K562 (cell line): ENCODE data around the gene ARHGEF10L. TPM values are rescaled to one million over a fixed set of nuclear protein-coding genes. Genes with fewer than 3 reads are reported as not detected.

Source experiments
- ATAC-seq: fragments of 200-7000 bp; cut with Tn5 transposase; 3 replicates; pipeline ENCODE4 v1.9.1; 2020; ENCODE audit warnings: moderate library complexity
- BruUV-seq: library from RNA; stranded (reverse); fragments of 400-500 nt; replicated peaks from 2 replicates; lab custom pipeline; 2021; lab: Mats Ljungman, UMichigan
- CTCF ChIA-PET: fragments of 300-600 bp; formaldehyde crosslinking; extraction: SDS; loops from one replicate; lab custom pipeline; 2021; ENCODE audit warnings: low intra/inter-chr PET ratio; lab: Yijun Ruan, JAX
- POLR2A ChIA-PET: fragments of 300-600, 350-650 bp; sonication (Branson Sonifier 250); formaldehyde crosslinking; extraction: SDS; loops from one replicate; lab custom pipeline; 2021; ENCODE audit warnings: antibody characterized with exemption, inconsistent platforms; lab: Yijun Ruan, JAX
- DNase-seq, 4 experiments: peaks; one replicate each; pipeline versions ENCODE4 v3.0.0 to v3.0.0-alpha.2; 2011 to 2018; ENCODE audit warnings: low spot score in 3 of 4, mixed read lengths in 3 of 4; ENCODE audit errors: extremely low read depth in 1 of 4
- FAIRE-seq: peaks from 2 replicates; lab custom pipeline; 2011; peaks lifted over from hg19 to GRCh38; lab: Jason Lieb, UNC
- H2AFZ ChIP-seq: 2 replicates; pipeline ENCODE4 v1.6.0; 2011; ENCODE audit warnings: low read depth, low read length, control low read depth, inconsistent platforms
- H3K27ac ChIP-seq: fragments of 200-600 bp; 3 replicates; pipeline ENCODE4 v1.8.0; 2011; ENCODE audit warnings: low read depth, mild to moderate bottlenecking, control low read depth, inconsistent platforms, low read length, moderate library complexity, mixed read lengths; ENCODE audit errors: extremely low read depth
- H3K27me3 ChIP-seq, 2 experiments: fragments of 300-600 bp in 1 of 2; 2 replicates in 1 of 2; 3 replicates in 1 of 2; pipeline versions ENCODE4 v1.6.0 to v1.8.0; 2011; ENCODE audit warnings: inconsistent platforms in 2 of 2, low read length in 2 of 2, mild to moderate bottlenecking in 1 of 2, mixed read lengths in 1 of 2, moderate library complexity in 1 of 2; ENCODE audit not compliant: control insufficient read depth in 2 of 2, insufficient read depth in 2 of 2
- H3K36me3 ChIP-seq: fragments of 300-600 bp; 3 replicates; pipeline ENCODE4 v1.8.0; 2011; ENCODE audit warnings: mild to moderate bottlenecking, low read length, inconsistent platforms; ENCODE audit not compliant: control insufficient read depth, insufficient read depth
- H3K4me1 ChIP-seq, 2 experiments: fragments of 200-600 bp in 1 of 2; replicated peaks in 1 of 2; 2 replicates in 1 of 2; 3 replicates in 1 of 2; pipeline versions ENCODE4 v1.5.1 to v1.8.0; 2011; ENCODE audit warnings: inconsistent platforms in 2 of 2, low read length in 2 of 2, mild to moderate bottlenecking in 1 of 2, mixed read lengths in 1 of 2, moderate library complexity in 1 of 2; ENCODE audit not compliant: control insufficient read depth in 2 of 2, insufficient read depth in 2 of 2
- H3K4me2 ChIP-seq: 2 replicates; pipeline ENCODE4 v1.6.1; 2011; ENCODE audit warnings: low read length, control low read depth, inconsistent platforms, mixed read lengths; ENCODE audit not compliant: insufficient read depth
- H3K4me3 ChIP-seq: fragments of 200-600 bp; sonication (generic), shearing (Covaris generic); 2 replicates; pipeline ENCODE4 v1.5.1; 2016; ENCODE audit warnings: control low read depth, inconsistent platforms
- H3K79me2 ChIP-seq: fragments of 200-600 bp; 3 replicates; pipeline ENCODE4 v1.8.0; 2011; ENCODE audit warnings: low read length, inconsistent platforms; ENCODE audit not compliant: control insufficient read depth, insufficient read depth
- H3K9ac ChIP-seq, 2 experiments: 2 replicates each; pipeline versions ENCODE4 v1.6.0 to v1.6.1; 2011; ENCODE audit warnings: low read depth in 2 of 2, low read length in 2 of 2, control low read depth in 1 of 2, inconsistent platforms in 1 of 2, mild to moderate bottlenecking in 1 of 2, mixed read lengths in 1 of 2; ENCODE audit not compliant: insufficient read depth in 1 of 2
- H3K9me1 ChIP-seq: one replicate; pipeline ENCODE4 v1.6.0; 2011; ENCODE audit warnings: inconsistent platforms, mild to moderate bottlenecking, low read length, moderate library complexity; ENCODE audit not compliant: control insufficient read depth, insufficient read depth
- H3K9me3 ChIP-seq: replicated peaks from 2 replicates; pipeline ENCODE4 v1.5.1; 2011; ENCODE audit warnings: low read depth, low read length, inconsistent platforms; ENCODE audit not compliant: control insufficient read depth, insufficient read depth
- H4K20me1 ChIP-seq: replicated peaks from 2 replicates; pipeline ENCODE4 v1.6.1; 2011; ENCODE audit warnings: low read length, inconsistent platforms, mixed read lengths; ENCODE audit not compliant: control insufficient read depth, insufficient read depth
- ATF3 ChIP-seq, 2 experiments: fragments of 450-650 bp in 1 of 2; sonication (generic) in 1 of 2; formaldehyde crosslinking in 1 of 2; IDR thresholded peaks in 1 of 2; conservative IDR thresholded peaks in 1 of 2; 2 replicates each; pipeline versions ENCODE4 v1.6.1 to v1.8.1; 2016 to 2023; ENCODE audit warnings: mild to moderate bottlenecking in 2 of 2, moderate library complexity in 2 of 2, inconsistent platforms in 1 of 2, missing genetic modification reagents in 1 of 2
- BRF2 ChIP-seq: IDR thresholded peaks from 3 replicates; pipeline ENCODE4 v1.6.1; 2011; ENCODE audit warnings: borderline replicate concordance, mild to moderate bottlenecking; ENCODE audit not compliant: insufficient read length, insufficient read depth
- ELF1 ChIP-seq: fragments of 200-800 bp; sonication (Bioruptor generic); IDR thresholded peaks from 2 replicates; pipeline ENCODE4 v1.6.1; 2016; ENCODE audit warnings: missing genetic modification characterization, missing compliant biosample characterization
- FOXK1 ChIP-seq: sonication (generic); formaldehyde crosslinking; IDR thresholded peaks from 2 replicates; pipeline ENCODE4 v1.8.0; 2022; ENCODE audit warnings: missing genetic modification reagents, mild to moderate bottlenecking, borderline replicate concordance
- NR2F6 ChIP-seq: fragments of 450-650 bp; formaldehyde crosslinking; IDR thresholded peaks from 2 replicates; pipeline ENCODE4 v1.4.0; 2020; ENCODE audit warnings: mild to moderate bottlenecking
- SMAD3 ChIP-seq: fragments of 450-650 bp; formaldehyde crosslinking; conservative IDR thresholded peaks from 2 replicates; pipeline ENCODE4 v1.4.0; 2020; ENCODE audit warnings: mild to moderate bottlenecking
- THRB ChIP-seq: fragments of 450-650 bp; formaldehyde crosslinking; conservative IDR thresholded peaks from 2 replicates; pipeline ENCODE4 v1.4.0; 2022; ENCODE audit warnings: mild to moderate bottlenecking, missing genetic modification characterization
- ZBTB49 ChIP-seq: sonication (generic); formaldehyde crosslinking; IDR thresholded peaks from 2 replicates; pipeline ENCODE4 v1.8.0; 2022; ENCODE audit warnings: missing genetic modification reagents, mild to moderate bottlenecking, borderline replicate concordance
- ZNF174 ChIP-seq: fragments of 250-450 bp; sonication (Bioruptor Pico); IDR thresholded peaks from 2 replicates; pipeline ENCODE4 v1.4.0; 2020; ENCODE audit warnings: mild to moderate bottlenecking
- ZNF57 ChIP-seq: fragments of 450-650 bp; formaldehyde crosslinking; IDR thresholded peaks from 2 replicates; pipeline ENCODE4 v1.4.0; 2020; ENCODE audit warnings: mild to moderate bottlenecking, moderate library complexity
- WGBS: fragments of 100-300 bp; shearing (Covaris generic); methylation state at CpG from one replicate; pipeline ENCODE4 v1.1.6; 2016; ENCODE audit warnings: low coverage, mixed read lengths; ENCODE audit not compliant: insufficient coverage; ENCODE audit errors: missing lambda C conversion rate; 5-methylcytosine and 5-hydroxymethylcytosine counted together
- in situ Hi-C: fragments of 300-500 bp; cut with MboI; formaldehyde crosslinking; loops from 4 replicates; pipeline ENCODE4 v1.15.0; 2018; ENCODE audit warnings: inconsistent platforms, mixed read lengths
- intact Hi-C: fragments of 100-400 bp; cut with micrococcal nuclease; formaldehyde crosslinking; loops from 2 replicates; pipeline ENCODE4 v1.14.2; 2022
- polyA plus RNA-seq, 8 experiments: library from polyadenylated mRNA; depleted of rRNA in 4 of 8; stranded (reverse) in 5 of 8; unstranded in 3 of 8; fragments of >200 nt; fragmentation: Nextera tagmentation in 2 of 8; fragmentation: Illumina TruSeq in 1 of 8; extraction: Ambion mirVana in 2 of 8; extraction: Trizol in 1 of 8; gene quantifications; 2 replicates each; pipeline versions ENCODE4 v1.2.1 to v1.2.3, GENCODE V29; 2011 to 2014; ENCODE audit warnings: inconsistent platforms in 1 of 8, missing spikeins in 1 of 8
- total RNA-seq, 7 experiments: library from RNA; depleted of rRNA in 6 of 7; stranded (reverse); fragments of >200 nt in 6 of 7; fragmentation: Illumina TruSeq in 2 of 7; extraction: Trizol in 2 of 7; gene quantifications; 2 replicates each; pipeline versions ENCODE4 v1.2.1 to v1.2.3, GENCODE V29; 2011 to 2021; ENCODE audit warnings: low replicate concordance in 1 of 7

ARHGEF10L gene
- total and polyA plus RNA-seq, 9 of the 15 experiments (the other 6 are each of a cell fraction or from before 2014, with no cell fraction given) = 0.09 to 0.13 TPM; not detected in 7

- no TSS peak for BruUV-seq
- ATAC-seq (no peak), DNase-seq (no peak), FAIRE-seq (no peak)
- Histone ChIP-seq H3K9me3 (no peaks in the 10 kb centered on the region), H3K4me3 (no peak overlapping the region), H4K20me1 (peaks cover 25% of the 10 kb centered on the region), H3K4me1 (no peaks in the 10 kb centered on the region; a peak in 2 of 5 replicates), H3K9me1 (peaks cover 3% of the 10 kb centered on the region), H3K79me2 (no peaks in the 10 kb centered on the region), H2AFZ (no peak overlapping the region), H3K4me2 (no peak overlapping the region), H3K36me3 (no peaks in the 10 kb centered on the region), H3K27me3 (peaks cover 12 to 67% of the 10 kb centered on the region in 2 experiments; a peak in 4 of 5 replicates), H3K27ac (no peak overlapping the region), H3K9ac (no peak overlapping the region)
- intact Hi-C loops = no loop called here
- ChIA-PET POLR2A (no interaction called here), CTCF (interaction anchor here (0.6 kb wide), 1 partner anchor 394 kb away, joined by 3 read pairs; no protein-coding TSS in a partner anchor)
- in situ Hi-C loops = no loop called here
- 2% methylated on average over 6 of the region's 6 CpGs for WGBS
- TF ChIP-seq ATF3 (IDR thresholded peaks at IDR 0.05) = no peak
- no peak for TF ChIP-seq ATF3 (CRISPR knock-in tag; conservative IDR thresholded peaks at IDR 0.05)
- no peak for TF ChIP-seq ZNF174 (CRISPR knock-in tag)
- no peak for TF ChIP-seq ZBTB49
- no peak for TF ChIP-seq ELF1
- no peak for TF ChIP-seq BRF2
- TF ChIP-seq NR2F6 = no peak
- TF ChIP-seq FOXK1 = no peak
- TF ChIP-seq THRB (CRISPR knock-in tag) = no peak
- TF ChIP-seq SMAD3 (CRISPR knock-in tag) = no peak
- no peak for TF ChIP-seq ZNF57 (CRISPR knock-in tag)
Observed at GRCh38 chr1:17630986-17631385, 91.5 kb downstream of the ARHGEF10L start.
